Hepatocyte (in vitro differentiated cells): ENCODE results near the gene TIE1. TPM values are rescaled to one million over a fixed set of nuclear protein-coding genes. Genes with fewer than 3 reads are reported as not detected.
A peak's percentile ranks its signal among the peaks of the same experiment; 100 is the strongest.

Source experiments
- DNase-seq: peaks from one replicate; pipeline ENCODE4 v3.0.0-alpha.2; 2016; ENCODE audit warnings: low spot score
- H2AFZ ChIP-seq: fragments of 200-600 bp; sonication (generic); 2 replicates; pipeline ENCODE4 v1.6.0; 2016; ENCODE audit warnings: antibody characterized with exemption, mild to moderate bottlenecking
- H3K27ac ChIP-seq: fragments of 200-600 bp; sonication (generic); 2 replicates; pipeline ENCODE4 v1.5.1; 2016; ENCODE audit warnings: mild to moderate bottlenecking
- H3K27me3 ChIP-seq: fragments of 200-600 bp; sonication (generic); 2 replicates; pipeline ENCODE4 v1.6.1; 2016
- H3K36me3 ChIP-seq: fragments of 200-600 bp; sonication (generic); replicated peaks from 2 replicates; pipeline ENCODE4 v1.5.1; 2016; ENCODE audit warnings: low read depth; ENCODE audit not compliant: insufficient read depth
- H3K4me1 ChIP-seq: fragments of 200-600 bp; sonication (generic); 2 replicates; pipeline ENCODE4 v1.5.1; 2016; ENCODE audit warnings: mild to moderate bottlenecking, moderate library complexity; ENCODE audit not compliant: insufficient read depth
- H3K4me2 ChIP-seq: fragments of 200-600 bp; sonication (generic); 2 replicates; pipeline ENCODE4 v1.6.0; 2016
- H3K4me3 ChIP-seq: fragments of 200-600 bp; sonication (generic); 2 replicates; pipeline ENCODE4 v1.5.1; 2016; ENCODE audit warnings: mild to moderate bottlenecking
- H3K79me2 ChIP-seq: fragments of 200-600 bp; sonication (generic); 2 replicates; pipeline ENCODE4 v1.6.0; 2017; ENCODE audit warnings: mild to moderate bottlenecking
- H3K9me2 ChIP-seq: fragments of 200-600 bp; sonication (generic); replicated peaks from 2 replicates; pipeline ENCODE4 v1.6.0; 2017; ENCODE audit warnings: mild to moderate bottlenecking; ENCODE audit not compliant: insufficient read depth
- H3K9me3 ChIP-seq: fragments of 200-600 bp; sonication (generic); 2 replicates; pipeline ENCODE4 v1.5.1; 2016; ENCODE audit warnings: low read depth, mild to moderate bottlenecking
- H4K20me1 ChIP-seq: fragments of 200-600 bp; sonication (generic); 2 replicates; pipeline ENCODE4 v1.6.0; 2016; ENCODE audit warnings: mild to moderate bottlenecking; ENCODE audit not compliant: insufficient read depth, poor library complexity, severe bottlenecking
- EZH2 ChIP-seq: fragments of 200-600 bp; sonication (generic); IDR thresholded peaks from 2 replicates; pipeline ENCODE4 v1.6.1; 2016; ENCODE audit warnings: antibody characterized with exemption, mild to moderate bottlenecking, borderline replicate concordance
- EZH2phosphoT487 ChIP-seq: fragments of 200-600 bp; sonication (generic); IDR thresholded peaks from one replicate; pipeline ENCODE4 v1.6.1; 2018; ENCODE audit warnings: antibody characterized with exemption, mild to moderate bottlenecking, low read depth, moderate library complexity; ENCODE audit not compliant: unreplicated experiment, severe bottlenecking
- WGBS: methylation state at CpG from one replicate; pipeline ENCODE4 v1.1.6; 2016; ENCODE audit warnings: low lambda C conversion rate; ENCODE audit errors: missing lambda C conversion rate; 5-methylcytosine and 5-hydroxymethylcytosine counted together
- polyA plus RNA-seq: library from polyadenylated mRNA; unstranded; fragments of >200 nt; fragmentation: Nextera tagmentation; extraction: Ambion mirVana; gene quantifications from 2 replicates; pipeline ENCODE4 v1.2.1, GENCODE V29; 2016
- total RNA-seq: library from RNA; depleted of rRNA; stranded (reverse); fragments of >200 nt; gene quantifications from 2 replicates; pipeline ENCODE4 v1.2.3, GENCODE V29; 2014
- TF ChIP-seq, protein P1 (sequence below): fragments of 200-600 bp; sonication (generic); IDR thresholded peaks from 2 replicates; pipeline ENCODE4 v1.5.1; 2016; ENCODE audit warnings: antibody characterized with exemption, mild to moderate bottlenecking; ENCODE audit not compliant: poor library complexity

Gene TIE1
- total and polyA plus RNA-seq, 2 experiments from 2014 or later: 0.33 to 1.2 TPM

DNA sequence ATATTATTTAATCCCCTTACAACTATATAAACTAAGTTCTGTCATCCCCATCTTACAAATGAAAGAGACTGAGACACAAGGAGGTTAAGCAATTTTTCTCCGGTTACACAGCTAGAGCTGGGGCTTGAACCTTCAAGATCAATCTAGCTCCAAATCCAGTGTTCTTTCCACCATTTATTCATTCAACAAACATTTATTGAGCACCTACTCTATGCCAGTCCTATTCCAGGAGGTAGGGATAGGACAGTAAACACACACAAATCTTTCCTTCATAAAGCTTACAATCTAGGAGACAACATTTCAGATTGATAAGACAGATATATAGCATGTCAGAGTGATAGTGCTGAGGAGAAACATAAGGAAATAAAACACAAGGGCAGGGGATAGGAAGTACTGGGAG lies 33.9 kb upstream of the TIE1 start:
- 93% methylated on average over 1 of the region's 1 CpG for WGBS

GRCh38 chr1:43267291-43267805 lies 33.4 kb upstream of the TIE1 start:
- peak; percentile 46 for DNase-seq
- no peaks in the 10 kb centered on the region for H3K27me3 ChIP-seq
- H3K9me2 ChIP-seq: no peaks in the 10 kb centered on the region
- no peak overlapping the region for H3K4me2 ChIP-seq
- peaks cover 5% of the 10 kb centered on the region for H3K9me3 ChIP-seq
- WGBS: 81% methylated on average over 9 of the region's 9 CpGs
- peaks cover 5% of the 10 kb centered on the region for H3K79me2 ChIP-seq
- no peak overlapping the region for H3K4me3 ChIP-seq
- no peak overlapping the region for H2AFZ ChIP-seq
- peaks cover 12% of the 10 kb centered on the region for H3K4me1 ChIP-seq
- TF ChIP-seq EZH2phosphoT487: no peak
- TF ChIP-seq, protein P1, sequence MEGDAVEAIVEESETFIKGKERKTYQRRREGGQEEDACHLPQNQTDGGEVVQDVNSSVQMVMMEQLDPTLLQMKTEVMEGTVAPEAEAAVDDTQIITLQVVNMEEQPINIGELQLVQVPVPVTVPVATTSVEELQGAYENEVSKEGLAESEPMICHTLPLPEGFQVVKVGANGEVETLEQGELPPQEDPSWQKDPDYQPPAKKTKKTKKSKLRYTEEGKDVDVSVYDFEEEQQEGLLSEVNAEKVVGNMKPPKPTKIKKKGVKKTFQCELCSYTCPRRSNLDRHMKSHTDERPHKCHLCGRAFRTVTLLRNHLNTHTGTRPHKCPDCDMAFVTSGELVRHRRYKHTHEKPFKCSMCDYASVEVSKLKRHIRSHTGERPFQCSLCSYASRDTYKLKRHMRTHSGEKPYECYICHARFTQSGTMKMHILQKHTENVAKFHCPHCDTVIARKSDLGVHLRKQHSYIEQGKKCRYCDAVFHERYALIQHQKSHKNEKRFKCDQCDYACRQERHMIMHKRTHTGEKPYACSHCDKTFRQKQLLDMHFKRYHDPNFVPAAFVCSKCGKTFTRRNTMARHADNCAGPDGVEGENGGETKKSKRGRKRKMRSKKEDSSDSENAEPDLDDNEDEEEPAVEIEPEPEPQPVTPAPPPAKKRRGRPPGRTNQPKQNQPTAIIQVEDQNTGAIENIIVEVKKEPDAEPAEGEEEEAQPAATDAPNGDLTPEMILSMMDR: no peak
- TF ChIP-seq EZH2: no peak
- H3K27ac ChIP-seq: peak overlapping the region; percentile 39
- no peaks in the 10 kb centered on the region for H4K20me1 ChIP-seq
- no peaks in the 10 kb centered on the region for H3K36me3 ChIP-seq

More for the DNA sequence above, 33.9 kb upstream of the TIE1 start:
- Histone ChIP-seq H4K20me1 (no peaks in the 10 kb centered on the region), H3K9me3 (peaks cover 5% of the 10 kb centered on the region), H3K4me2 (no peak overlapping the region), H3K36me3 (no peaks in the 10 kb centered on the region), H3K79me2 (peaks cover 3% of the 10 kb centered on the region), H3K4me1 (peaks cover 12% of the 10 kb centered on the region), H3K27me3 (no peaks in the 10 kb centered on the region), H3K9me2 (no peaks in the 10 kb centered on the region), H3K27ac (no peak overlapping the region), H3K4me3 (no peak overlapping the region), H2AFZ (no peak overlapping the region)
- no peak for DNase-seq
- TF ChIP-seq EZH2: no peak
- TF ChIP-seq EZH2phosphoT487: no peak
- TF ChIP-seq, protein P1: no peak

- Histone ChIP-seq H4K20me1 (no peaks in the 10 kb centered on the region), H3K79me2 (peaks cover 5% of the 10 kb centered on the region), H3K4me1 (peaks cover 12% of the 10 kb centered on the region), H3K4me3 (no peak overlapping the region), H3K9me2 (no peaks in the 10 kb centered on the region), H3K9me3 (peaks cover 5% of the 10 kb centered on the region), H2AFZ (no peak overlapping the region), H3K4me2 (no peak overlapping the region), H3K27ac (peak overlapping the region; percentile 39), H3K36me3 (no peaks in the 10 kb centered on the region), H3K27me3 (no peaks in the 10 kb centered on the region)
- TF ChIP-seq EZH2: no peak
- no peak for TF ChIP-seq EZH2phosphoT487
- TF ChIP-seq, protein P1: no peak
- 87% methylated on average over 3 of the region's 3 CpGs for WGBS
- DNase-seq: no peak
These were observed 32.9 kb upstream of the TIE1 start for GRCh38 chr1:43267818-43268425.
